Subcutaneous abdominal adipose tissue (tissue), 5 donors: ENCODE results near the gene P3R3URF.

ENCODE experiments used
- H3K27ac ChIP-seq: one replicate; pipeline ENCODE4 v1.7.0; 2013; ENCODE audit warnings: low read depth, mild to moderate bottlenecking, inconsistent platforms, low read length, moderate library complexity
- H3K27me3 ChIP-seq, 5 donors: one replicate each; pipeline ENCODE4 v1.7.0; 2013; ENCODE audit warnings: low read length in 5 of 5, inconsistent platforms in 1 of 5; ENCODE audit not compliant: control insufficient read depth in 5 of 5, insufficient read depth in 4 of 5
- H3K36me3 ChIP-seq, 5 donors: one replicate each; pipeline ENCODE4 v1.7.0; 2013; ENCODE audit warnings: low read length in 5 of 5; ENCODE audit not compliant: control insufficient read depth in 5 of 5, insufficient read depth in 5 of 5
- H3K4me1 ChIP-seq, 5 donors: one replicate each; pipeline ENCODE4 v1.7.0; 2013; ENCODE audit warnings: low read length in 5 of 5, mild to moderate bottlenecking in 3 of 5, moderate library complexity in 1 of 5; ENCODE audit not compliant: control insufficient read depth in 5 of 5, insufficient read depth in 5 of 5
- H3K4me3 ChIP-seq, 5 donors: one replicate each; pipeline ENCODE4 v1.7.0; 2013; ENCODE audit warnings: low read length in 5 of 5, low read depth in 1 of 5
- H3K9ac ChIP-seq, 5 donors: one replicate each; pipeline ENCODE4 v1.7.0; 2013; ENCODE audit warnings: low read length in 5 of 5, mild to moderate bottlenecking in 4 of 5, moderate library complexity in 3 of 5
- H3K9me3 ChIP-seq, 5 donors: one replicate each; pipeline ENCODE4 v1.7.0; 2013; ENCODE audit warnings: low read length in 5 of 5; ENCODE audit not compliant: control insufficient read depth in 5 of 5
- donor health status: healthy.
- donor health status: healthy.
- donor health status: healthy.
- donor health status: healthy.
- donor health status: healthy.

The P3R3URF gene

GRCh38 chr1:46159516-46159915 is 16.8 kb downstream of the P3R3URF start:
- H3K27me3 ChIP-seq = peaks cover 0 to 6% (median 0%) of the 10 kb centered on the region in 5 donors
- H3K4me1 ChIP-seq = no peaks in the 10 kb centered on the region
- H3K9ac ChIP-seq = no peak overlapping the region
- no peaks in the 10 kb centered on the region for H3K36me3 ChIP-seq
- H3K4me3 ChIP-seq = no peak overlapping the region
- no peaks in the 10 kb centered on the region for H3K9me3 ChIP-seq
- H3K27ac ChIP-seq = no peak overlapping the region

GRCh38 chr1:46158312-46159281 is 17.7 kb downstream of the P3R3URF start:
- no peak overlapping the region for H3K4me3 ChIP-seq
- H3K9me3 ChIP-seq = no peaks in the 10 kb centered on the region
- H3K27me3 ChIP-seq = peaks cover 0 to 2% (median 0%) of the 10 kb centered on the region in 5 donors
- H3K27ac ChIP-seq = no peak overlapping the region
- no peak overlapping the region for H3K9ac ChIP-seq
- no peaks in the 10 kb centered on the region for H3K4me1 ChIP-seq
- H3K36me3 ChIP-seq = no peaks in the 10 kb centered on the region

GRCh38 chr1:46157916-46158311 is 18.4 kb downstream of the P3R3URF start:
- H3K4me3 ChIP-seq = no peak overlapping the region
- H3K4me1 ChIP-seq = no peaks in the 10 kb centered on the region
- H3K36me3 ChIP-seq = no peaks in the 10 kb centered on the region
- H3K9me3 ChIP-seq = no peaks in the 10 kb centered on the region
- H3K9ac ChIP-seq = no peak overlapping the region
- no peak overlapping the region for H3K27ac ChIP-seq
- peaks cover 0 to 2% (median 0%) of the 10 kb centered on the region in 5 donors for H3K27me3 ChIP-seq

GRCh38 chr1:46153732-46154131 is 22.6 kb downstream of the P3R3URF start:
- Histone ChIP-seq H3K4me3 (no peak overlapping the region), H3K4me1 (peaks cover 0 to 6% (median 0%) of the 10 kb centered on the region in 5 donors)

GRCh38 chr1:46153228-46153627 is 23.1 kb downstream of the P3R3URF start:
- Histone ChIP-seq H3K9me3 (no peaks in the 10 kb centered on the region), H3K27me3 (peaks cover 0 to 2% (median 0%) of the 10 kb centered on the region in 5 donors), H3K9ac (no peak overlapping the region), H3K27ac (no peak overlapping the region), H3K36me3 (no peaks in the 10 kb centered on the region), H3K4me3 (no peak overlapping the region), H3K4me1 (peaks cover 0 to 6% (median 0%) of the 10 kb centered on the region in 5 donors)

More at GRCh38 chr1:46153732-46154131, 22.6 kb downstream of the P3R3URF start:
- no peak overlapping the region for H3K27ac ChIP-seq
- H3K9me3 ChIP-seq = no peaks in the 10 kb centered on the region
- no peaks in the 10 kb centered on the region for H3K36me3 ChIP-seq
- no peak overlapping the region for H3K9ac ChIP-seq
- peaks cover 0 to 2% (median 0%) of the 10 kb centered on the region in 5 donors for H3K27me3 ChIP-seq

- no peaks in the 10 kb centered on the region for H3K27me3 ChIP-seq
- peaks cover 0 to 6% (median 0%) of the 10 kb centered on the region in 5 donors for H3K4me1 ChIP-seq
- H3K9ac ChIP-seq = no peak overlapping the region
- H3K36me3 ChIP-seq = no peaks in the 10 kb centered on the region
- no peaks in the 10 kb centered on the region for H3K9me3 ChIP-seq
- no peak overlapping the region for H3K4me3 ChIP-seq
- no peak overlapping the region for H3K27ac ChIP-seq
Observed at GRCh38 chr1:46152016-46152415, 24.3 kb downstream of the P3R3URF start.

- no peak overlapping the region for H3K27ac ChIP-seq
Observed at GRCh38 chr1:46150085-46150484, 26.2 kb downstream of the P3R3URF start.

GRCh38 chr1:46148318-46148717 is 28.0 kb downstream of the P3R3URF start:
- H3K36me3 ChIP-seq = no peaks in the 10 kb centered on the region
- no peaks in the 10 kb centered on the region for H3K27me3 ChIP-seq
- no peaks in the 10 kb centered on the region for H3K9me3 ChIP-seq
- no peak overlapping the region for H3K4me3 ChIP-seq
- H3K27ac ChIP-seq = no peak overlapping the region
- H3K4me1 ChIP-seq = peaks cover 0 to 6% (median 0%) of the 10 kb centered on the region in 5 donors
- no peak overlapping the region for H3K9ac ChIP-seq

More at GRCh38 chr1:46150085-46150484, 26.2 kb downstream of the P3R3URF start:
- Histone ChIP-seq H3K4me1 (peaks cover 0 to 6% (median 0%) of the 10 kb centered on the region in 5 donors), H3K27me3 (no peaks in the 10 kb centered on the region), H3K9me3 (no peaks in the 10 kb centered on the region), H3K36me3 (no peaks in the 10 kb centered on the region), H3K4me3 (no peak overlapping the region), H3K9ac (no peak overlapping the region)

- no peaks in the 10 kb centered on the region for H3K36me3 ChIP-seq
- peaks cover 0 to 4% (median 0%) of the 10 kb centered on the region in 5 donors for H3K27me3 ChIP-seq
- H3K9me3 ChIP-seq = no peaks in the 10 kb centered on the region
- peak overlapping the region; percentile 17 for H3K27ac ChIP-seq
- H3K4me3 ChIP-seq = peak overlapping the region in 3 of 5 donors; percentile 12 to 37 (median 27)
- no peak overlapping the region for H3K9ac ChIP-seq
- H3K4me1 ChIP-seq = peaks cover 0 to 39% (median 10%) of the 10 kb centered on the region in 5 donors
Observed at GRCh38 chr1:46137916-46138315, 38.4 kb downstream of the P3R3URF start.

- H3K9ac ChIP-seq = no peak overlapping the region
- peaks cover 0 to 44% (median 16%) of the 10 kb centered on the region in 5 donors for H3K4me1 ChIP-seq
- H3K9me3 ChIP-seq = no peaks in the 10 kb centered on the region
- H3K27ac ChIP-seq = no peak overlapping the region
- H3K36me3 ChIP-seq = no peaks in the 10 kb centered on the region
- peaks cover 0 to 4% (median 0%) of the 10 kb centered on the region in 5 donors for H3K27me3 ChIP-seq
- no peak overlapping the region for H3K4me3 ChIP-seq
Observed at GRCh38 chr1:46136711-46137110, 39.6 kb downstream of the P3R3URF start.
